Activated CD8-positive, alpha-beta T cell treated with anti-CD3 and anti-CD28 coated beads for 36 hours (primary cell): ENCODE results near the gene RHBDD1. TPM values are rescaled to one million over a fixed set of nuclear protein-coding genes. Genes with fewer than 3 reads are reported as not detected.
"Not testable (repeated sequence)": the region's sequence is repeated elsewhere in the genome, so short reads cannot be mapped to it uniquely, and the experiment has no call there.

ENCODE experiments used
- ATAC-seq: fragments of 200-7000 bp; cut with Tn5 transposase; one replicate; pipeline ENCODE4 v1.10.0; 2021; ENCODE audit warnings: mild to moderate bottlenecking, moderate library complexity
- CTCF ChIA-PET: fragments of 350-600 bp; sonication (Branson Sonifier 250); formaldehyde crosslinking; loops from one replicate; lab custom pipeline; 2021; ENCODE audit warnings: antibody characterized with exemption; lab: Charles Lee
- POLR2A ChIA-PET: fragments of 350-600 bp; sonication (Branson Sonifier 250); formaldehyde crosslinking; loops from one replicate; lab custom pipeline; 2021; ENCODE audit warnings: antibody characterized with exemption; lab: Charles Lee
- DNase-seq: peaks from one replicate; pipeline ENCODE4 v3.0.0-alpha.2; 2020
- H3K27ac Mint-ChIP-seq: one replicate; pipeline ENCODE4 v1.8.0; 2021; ENCODE audit warnings: mild to moderate bottlenecking, mixed read lengths
- H3K27me3 Mint-ChIP-seq: one replicate; pipeline ENCODE4 v1.8.0; 2021; ENCODE audit warnings: mixed read lengths
- H3K36me3 Mint-ChIP-seq: one replicate; pipeline ENCODE4 v1.8.0; 2021; ENCODE audit warnings: low read depth, mixed read lengths
- H3K4me1 Mint-ChIP-seq: one replicate; pipeline ENCODE4 v1.8.0; 2021; ENCODE audit warnings: low read depth, mixed read lengths
- H3K4me3 Mint-ChIP-seq: one replicate; pipeline ENCODE4 v1.8.0; 2021; ENCODE audit warnings: mild to moderate bottlenecking, moderate library complexity, mixed read lengths
- H3K9me3 Mint-ChIP-seq: one replicate; pipeline ENCODE4 v1.8.0; 2021; ENCODE audit warnings: mixed read lengths
- intact Hi-C: fragments of 100-400 bp; cut with micrococcal nuclease; formaldehyde crosslinking; loops from one replicate; pipeline ENCODE4 v1.10.0; 2022
- total RNA-seq, 2 experiments: library from RNA; stranded (reverse); gene quantifications; one replicate each; pipeline ENCODE4 v1.2.3, GENCODE V29; 2021
- TF ChIP-seq, protein P1 (sequence below): fragments of 200-600 bp; IDR thresholded peaks from one replicate; pipeline ENCODE4 v1.8.0; 2022; ENCODE audit warnings: antibody characterized with exemption, mild to moderate bottlenecking

Gene RHBDD1
- total RNA-seq, 2 experiments from 2014 or later = 34.3 to 35.9 TPM

DNA sequence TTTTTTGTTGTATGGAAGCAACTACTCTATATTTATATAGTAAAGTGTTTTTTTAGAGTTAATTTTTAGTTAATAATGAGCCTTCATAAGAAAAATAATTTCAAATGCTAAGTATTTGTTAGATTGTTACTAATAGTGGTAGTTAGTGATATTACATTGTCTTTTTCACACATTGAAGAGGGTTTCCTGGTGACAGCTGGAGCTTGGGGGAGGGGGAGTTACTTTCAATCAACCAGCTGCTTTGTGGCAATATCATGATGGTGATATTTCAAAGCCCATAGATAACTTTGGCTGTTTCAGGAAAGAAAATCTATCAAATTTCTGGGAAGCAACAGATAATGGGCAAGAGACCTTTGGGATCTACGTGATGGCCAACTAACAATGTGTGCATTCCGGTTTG is 4.1 kb downstream of the RHBDD1 start:
- Mint-ChIP-seq H3K36me3 (peaks cover 57% of the 10 kb centered on the region), H3K27me3 (no peaks in the 10 kb centered on the region), H3K27ac (peak overlapping the region; percentile 78), H3K4me1 (peaks cover 60% of the 10 kb centered on the region), H3K9me3 (peaks cover 5% of the 10 kb centered on the region), H3K4me3 (peak overlapping the region; percentile 44)
- intact Hi-C loops = loop anchor here (5.0 kb wide), 2 partner anchors 38 to 142 kb away; no protein-coding TSS in a partner anchor
- TF ChIP-seq, protein P1, sequence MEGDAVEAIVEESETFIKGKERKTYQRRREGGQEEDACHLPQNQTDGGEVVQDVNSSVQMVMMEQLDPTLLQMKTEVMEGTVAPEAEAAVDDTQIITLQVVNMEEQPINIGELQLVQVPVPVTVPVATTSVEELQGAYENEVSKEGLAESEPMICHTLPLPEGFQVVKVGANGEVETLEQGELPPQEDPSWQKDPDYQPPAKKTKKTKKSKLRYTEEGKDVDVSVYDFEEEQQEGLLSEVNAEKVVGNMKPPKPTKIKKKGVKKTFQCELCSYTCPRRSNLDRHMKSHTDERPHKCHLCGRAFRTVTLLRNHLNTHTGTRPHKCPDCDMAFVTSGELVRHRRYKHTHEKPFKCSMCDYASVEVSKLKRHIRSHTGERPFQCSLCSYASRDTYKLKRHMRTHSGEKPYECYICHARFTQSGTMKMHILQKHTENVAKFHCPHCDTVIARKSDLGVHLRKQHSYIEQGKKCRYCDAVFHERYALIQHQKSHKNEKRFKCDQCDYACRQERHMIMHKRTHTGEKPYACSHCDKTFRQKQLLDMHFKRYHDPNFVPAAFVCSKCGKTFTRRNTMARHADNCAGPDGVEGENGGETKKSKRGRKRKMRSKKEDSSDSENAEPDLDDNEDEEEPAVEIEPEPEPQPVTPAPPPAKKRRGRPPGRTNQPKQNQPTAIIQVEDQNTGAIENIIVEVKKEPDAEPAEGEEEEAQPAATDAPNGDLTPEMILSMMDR = no peak
- ChIA-PET POLR2A (no interaction called here), CTCF (interaction anchor here (0.9 kb wide), 1 partner anchor 42 kb away, joined by 3 read pairs; no protein-coding TSS in a partner anchor)
- DNase-seq (peak; percentile 40), ATAC-seq (no peak)

DNA sequence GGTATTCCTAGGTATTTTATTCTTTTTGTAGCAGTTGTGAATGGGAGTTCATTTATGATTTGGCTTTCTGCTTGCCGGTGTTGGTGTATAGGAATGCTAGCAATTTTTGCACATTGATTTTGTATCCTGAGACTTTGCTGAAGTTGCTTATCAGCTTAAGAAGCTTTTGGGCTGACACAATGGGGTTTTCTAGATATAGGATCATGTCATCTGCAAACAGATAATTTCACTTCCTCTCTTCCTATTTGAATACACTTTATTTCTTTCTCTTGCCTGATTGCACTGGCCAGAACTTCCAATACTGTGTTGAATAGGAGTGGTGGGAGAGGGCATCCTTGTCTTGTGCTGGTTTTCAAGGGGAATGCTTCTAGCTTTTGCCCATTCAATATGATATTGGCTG is 7.1 kb downstream of the RHBDD1 start:
- intact Hi-C loops, H3K9me3 Mint-ChIP-seq, H3K27me3 Mint-ChIP-seq, DNase-seq, ATAC-seq, POLR2A ChIA-PET, H3K4me3 Mint-ChIP-seq, CTCF ChIA-PET, H3K27ac Mint-ChIP-seq: not testable (repeated sequence)
- H3K4me1 Mint-ChIP-seq = peaks cover 61% of the 10 kb centered on the region
- peaks cover 50% of the 10 kb centered on the region for H3K36me3 Mint-ChIP-seq

DNA sequence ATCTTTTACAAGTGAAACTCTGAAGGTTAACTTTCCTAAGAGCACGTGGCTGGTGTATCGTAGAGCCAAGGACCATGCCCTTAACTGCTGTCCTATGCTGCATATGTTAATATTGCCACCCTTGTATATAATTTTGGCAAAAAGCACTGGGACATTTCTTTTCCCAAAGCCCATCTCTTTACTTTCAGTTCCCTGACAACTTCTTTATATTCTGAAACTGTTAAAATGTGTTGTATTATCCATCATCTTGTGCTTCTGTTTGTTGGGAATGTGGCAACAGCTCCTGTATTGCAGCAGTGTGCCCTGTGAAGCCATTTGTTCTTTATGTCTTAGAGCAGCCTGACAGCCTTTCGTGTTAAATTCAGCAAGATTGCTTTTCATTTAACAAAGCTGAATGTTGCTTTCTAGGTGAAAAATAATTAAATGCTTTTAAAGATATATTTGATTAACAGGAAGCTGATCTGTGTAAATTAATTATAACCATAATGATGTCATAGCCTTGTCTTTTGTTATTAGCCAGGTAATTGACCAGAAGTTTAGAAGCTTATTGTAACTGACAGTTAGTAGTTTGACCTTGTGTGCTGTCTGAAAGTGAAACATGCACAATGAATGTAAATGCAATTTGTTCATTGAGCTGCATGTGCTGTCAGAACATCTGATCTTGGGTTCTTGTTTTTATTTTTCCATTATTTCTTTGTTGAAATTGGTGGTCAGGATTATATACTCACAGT is 9.7 kb downstream of the RHBDD1 start:
- Mint-ChIP-seq H3K9me3 (peaks cover 5% of the 10 kb centered on the region), H3K27me3 (no peaks in the 10 kb centered on the region), H3K4me3 (no peak overlapping the region), H3K36me3 (peaks cover 29% of the 10 kb centered on the region), H3K4me1 (peaks cover 39% of the 10 kb centered on the region), H3K27ac (no peak overlapping the region)
- ChIA-PET POLR2A (interaction anchor here (0.8 kb wide), 1 partner anchor 10 kb away, joined by 4 read pairs; the partner anchor contains the start of gene RHBDD1), CTCF (interaction anchor here (1.0 to 1.7 kb wide), 3 partner anchors 10 to 43 kb away, joined by 3 to 6 read pairs (median 3); no protein-coding TSS in a partner anchor)
- DNase-seq (no peak), ATAC-seq (no peak)
- TF ChIP-seq, protein P1 = no peak
- intact Hi-C loops = no loop called here

DNA sequence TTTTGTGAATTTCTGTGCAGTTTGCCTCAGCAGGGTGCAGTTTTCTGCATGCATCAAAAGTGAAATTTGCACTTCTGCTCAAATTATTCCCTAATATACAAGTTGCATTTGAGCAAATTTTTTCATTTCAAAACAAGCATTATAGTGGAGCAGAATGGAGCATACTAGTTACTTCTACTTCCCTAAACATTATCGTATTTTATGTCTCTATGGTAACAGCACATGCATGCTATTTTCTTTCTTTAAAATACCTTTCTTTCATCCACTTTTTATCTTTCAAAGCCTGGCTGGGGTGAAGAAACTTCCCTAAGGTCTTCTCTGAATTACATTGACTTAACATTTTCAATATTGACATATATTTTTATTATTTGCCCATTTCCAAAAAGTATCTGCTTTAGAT is 11.2 kb downstream of the RHBDD1 start:
- Mint-ChIP-seq H3K4me3 (no peak overlapping the region), H3K4me1 (peaks cover 39% of the 10 kb centered on the region), H3K27ac (no peak overlapping the region), H3K9me3 (no peaks in the 10 kb centered on the region), H3K36me3 (peaks cover 21% of the 10 kb centered on the region), H3K27me3 (no peaks in the 10 kb centered on the region)
- no peak for ATAC-seq
- no peak for DNase-seq
- ChIA-PET POLR2A (no interaction called here), CTCF (interaction anchor here (0.6 to 1.7 kb wide), 3 partner anchors 45 to 958 kb away, joined by 3 to 6 read pairs (median 4); no protein-coding TSS in a partner anchor)
- TF ChIP-seq, protein P1 = no peak
- intact Hi-C loops = no loop called here

DNA sequence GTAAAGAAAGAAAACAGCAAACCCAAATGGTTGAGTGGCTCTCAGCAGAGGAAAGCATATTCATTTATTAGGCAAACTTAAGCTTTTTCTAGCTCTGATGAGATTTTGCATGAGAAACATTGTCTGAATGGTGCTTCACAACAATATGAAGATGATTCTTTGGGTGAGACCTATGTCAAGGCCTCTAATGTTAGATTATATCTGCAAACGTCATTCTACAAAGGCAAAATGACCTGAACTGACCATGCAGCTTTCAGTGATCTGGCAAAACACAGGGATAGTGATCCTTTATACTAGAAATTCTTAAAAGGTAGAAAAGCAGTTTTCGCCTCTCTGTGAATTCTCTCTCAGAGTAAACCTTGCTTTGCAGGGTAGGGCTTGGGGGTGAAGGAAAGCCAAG is 11.7 kb downstream of the RHBDD1 start:
- no peaks in the 10 kb centered on the region for H3K9me3 Mint-ChIP-seq
- H3K36me3 Mint-ChIP-seq = peaks cover 19% of the 10 kb centered on the region
- no peak overlapping the region for H3K4me3 Mint-ChIP-seq
- CTCF ChIA-PET = interaction anchor here (0.8 to 1.7 kb wide), 3 partner anchors 45 to 958 kb away, joined by 3 to 6 read pairs (median 3); no protein-coding TSS in a partner anchor
- H3K27me3 Mint-ChIP-seq = no peaks in the 10 kb centered on the region
- H3K27ac Mint-ChIP-seq = no peak overlapping the region
- POLR2A ChIA-PET = no interaction called here
- DNase-seq = no peak
- ATAC-seq = no peak
- intact Hi-C loops = no loop called here
- H3K4me1 Mint-ChIP-seq = peaks cover 36% of the 10 kb centered on the region
- TF ChIP-seq, protein P1 = no peak
